ENCODE measurements around the gene ITPR2.

DNA sequence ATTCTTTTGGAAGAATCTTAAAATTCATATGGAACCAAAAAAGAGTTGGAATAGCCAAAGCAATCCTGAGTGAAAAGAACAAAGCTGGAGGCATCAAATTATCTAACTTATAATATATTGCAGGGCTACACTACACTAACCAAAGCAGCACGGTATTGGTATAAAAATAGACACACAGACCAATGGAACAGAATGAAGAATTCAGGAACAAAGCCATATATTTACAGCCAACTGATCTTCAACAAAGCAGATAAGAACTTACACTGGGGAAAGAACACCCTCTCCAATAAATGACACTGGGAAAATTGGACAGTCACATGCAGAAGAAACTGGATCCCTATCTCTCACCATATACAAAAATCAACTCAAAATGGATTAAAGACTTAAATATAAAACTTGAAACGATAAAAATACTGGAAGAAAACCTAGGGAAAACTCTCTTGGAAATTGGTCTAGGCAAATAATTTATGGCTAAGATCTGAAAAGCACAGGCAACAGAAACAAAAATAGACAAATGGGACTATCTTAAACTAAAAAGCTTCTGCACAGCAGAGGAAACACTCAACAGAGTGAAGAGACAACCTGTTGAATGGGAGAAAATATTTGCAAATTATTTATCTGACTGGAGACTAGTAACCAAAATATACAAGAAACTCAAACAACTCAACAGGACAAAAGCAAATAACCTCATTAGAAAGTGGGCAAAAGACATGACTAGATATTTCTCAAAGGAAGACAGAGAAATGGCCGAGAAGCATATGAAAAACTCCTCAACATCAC is 286.3 kb downstream of the ITPR2 start:
- TF ChIP-seq CTCF (conservative IDR thresholded peaks at IDR 0.05) (no peak), EZH2 (IDR thresholded peaks at IDR 0.05; ENCODE audit: low read depth) (no peak)

Data from PC-9 (cell line).